GM18951 (cell line): ENCODE data around the gene POFUT2.

Experiments used
- POLR2A ChIP-seq: IDR thresholded peaks from 4 replicates; pipeline ENCODE4 v1.6.1; 2011; ENCODE audit warnings: mild to moderate bottlenecking; ENCODE audit not compliant: insufficient read length, insufficient read depth; ENCODE audit errors: extremely low read depth
- in situ Hi-C: fragments of 300-500 bp; cut with MboI; formaldehyde crosslinking; loops from one replicate; pipeline ENCODE4 v1.12.0; 2022; ENCODE audit warnings: low sequenced_read_pairs, mixed read lengths, inconsistent platforms; ENCODE audit not compliant: unreplicated experiment

The POFUT2 gene

GRCh38 chr21:45259206-45259840 lies 28.4 kb downstream of the POFUT2 start:
- no peak for TF ChIP-seq POLR2A
- in situ Hi-C loops: no loop called here

- in situ Hi-C loops: no loop called here
- TF ChIP-seq POLR2A: no peak
Measured at GRCh38 chr21:45258466-45258865, 29.2 kb downstream of the POFUT2 start.

GRCh38 chr21:45257673-45258341 lies 29.9 kb downstream of the POFUT2 start:
- no peak for TF ChIP-seq POLR2A
- in situ Hi-C loops: no loop called here

GRCh38 chr21:45256912-45257672 lies 30.6 kb downstream of the POFUT2 start:
- in situ Hi-C loops: no loop called here
- TF ChIP-seq POLR2A: no peak

GRCh38 chr21:45256021-45256911 lies 31.4 kb downstream of the POFUT2 start:
- TF ChIP-seq POLR2A: no peak
- in situ Hi-C loops: no loop called here

- TF ChIP-seq POLR2A: no peak
- in situ Hi-C loops: no loop called here
Measured at GRCh38 chr21:45255381-45256020, 32.2 kb downstream of the POFUT2 start.

GRCh38 chr21:45254460-45254930 lies 33.2 kb downstream of the POFUT2 start:
- in situ Hi-C loops: no loop called here

GRCh38 chr21:45253633-45254459 lies 33.8 kb downstream of the POFUT2 start:
- in situ Hi-C loops: no loop called here
- TF ChIP-seq POLR2A: no peak

More at GRCh38 chr21:45254460-45254930, 33.2 kb downstream of the POFUT2 start:
- no peak for TF ChIP-seq POLR2A

GRCh38 chr21:45253180-45253579 lies 34.5 kb downstream of the POFUT2 start:
- in situ Hi-C loops: no loop called here

GRCh38 chr21:45252448-45252925 lies 35.2 kb downstream of the POFUT2 start:
- TF ChIP-seq POLR2A: no peak
- in situ Hi-C loops: no loop called here

More at GRCh38 chr21:45253180-45253579, 34.5 kb downstream of the POFUT2 start:
- TF ChIP-seq POLR2A: no peak
